SK-N-MC (cell line): ENCODE results near the gene SLC6A9.

ENCODE experiments used
- DNase-seq: peaks from one replicate; pipeline ENCODE4 v3.0.0-alpha.2; 2011; ENCODE audit warnings: low read depth, low spot score
- H3K27ac ChIP-seq: fragments of 200-600 bp; sonication (generic); 2 replicates; pipeline ENCODE4 v1.5.1; 2016; ENCODE audit warnings: mixed run types
- H3K36me3 ChIP-seq: fragments of 200-600 bp; sonication (generic); 2 replicates; pipeline ENCODE4 v1.6.1; 2017; ENCODE audit warnings: antibody characterized with exemption, low read length, mixed read lengths; ENCODE audit not compliant: insufficient read depth
- H3K4me3 ChIP-seq: fragments of 200-600 bp; sonication (generic); 2 replicates; pipeline ENCODE4 v1.5.1; 2016
- H3K9ac ChIP-seq: fragments of 200-600 bp; sonication (generic); 2 replicates; pipeline ENCODE4 v1.8.0; 2017; ENCODE audit warnings: mixed run types, mixed read lengths; ENCODE audit not compliant: insufficient read length
- H3K9me3 ChIP-seq: fragments of 200-600 bp; sonication (generic); 2 replicates; pipeline ENCODE4 v1.6.1; 2017; ENCODE audit warnings: low read depth, mild to moderate bottlenecking, antibody characterized with exemption, low read length, moderate library complexity, mixed read lengths
- EZH2 ChIP-seq: fragments of 200-600 bp; sonication (generic); IDR thresholded peaks from one replicate; pipeline ENCODE4 v1.6.1; 2017; ENCODE audit warnings: antibody characterized with exemption
- FOXP2 ChIP-seq: optimal IDR thresholded peaks from 2 replicates; pipeline ENCODE3; 2011; ENCODE audit warnings: mild to moderate bottlenecking, moderate library complexity; ENCODE audit not compliant: insufficient read depth; ENCODE audit errors: extremely low read length, control extremely low read depth
- POLR2AphosphoS5 ChIP-seq: IDR thresholded peaks from 2 replicates; pipeline ENCODE4 v1.6.1; 2012; ENCODE audit warnings: mild to moderate bottlenecking, low read depth, low read length, borderline replicate concordance

The SLC6A9 gene

DNA sequence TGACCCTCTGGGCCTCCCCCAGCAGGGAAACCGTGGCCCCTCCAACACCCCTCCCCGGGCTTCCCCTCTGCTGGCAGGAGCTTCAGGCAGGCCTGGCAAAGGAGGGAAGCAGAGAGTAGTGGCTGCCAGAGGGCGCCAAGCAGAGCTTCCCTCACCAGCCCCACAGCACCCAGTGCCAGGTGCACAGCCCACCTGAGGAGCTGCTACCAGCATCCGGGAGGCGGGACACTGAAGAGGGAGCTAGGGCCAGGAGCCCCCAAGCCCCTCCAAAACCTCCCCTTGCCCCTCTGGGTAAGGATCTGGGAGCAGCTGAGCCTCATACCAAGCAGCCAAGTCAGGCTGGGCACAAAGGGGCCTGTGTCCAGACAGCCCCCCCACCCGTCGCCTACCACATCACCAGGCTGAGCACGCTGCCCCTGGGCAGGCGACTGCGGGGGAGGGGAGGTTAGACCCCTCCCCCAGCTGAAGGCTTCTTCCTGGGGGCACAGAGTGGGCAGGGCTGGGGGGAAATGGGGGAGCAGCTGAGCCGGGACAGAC is 20.3 kb downstream of the SLC6A9 start:
- no peak overlapping the region for H3K4me3 ChIP-seq
- H3K9me3 ChIP-seq = no peaks in the 10 kb centered on the region
- no peak for DNase-seq
- H3K9ac ChIP-seq = no peak overlapping the region
- H3K27ac ChIP-seq = no peak overlapping the region
- TF ChIP-seq FOXP2 = no peak
- no peak for TF ChIP-seq POLR2AphosphoS5
- TF ChIP-seq EZH2 = no peak
- peaks cover 19% of the 10 kb centered on the region; the same call in 1 of the 2 replicates for H3K36me3 ChIP-seq

GRCh38 chr1:44008259-44008658 is 23.0 kb downstream of the SLC6A9 start:
- Histone ChIP-seq H3K4me3 (no peak overlapping the region), H3K36me3 (peaks cover 32% of the 10 kb centered on the region; the same call in 1 of the 2 replicates), H3K9ac (no peak overlapping the region), H3K27ac (no peak overlapping the region), H3K9me3 (no peaks in the 10 kb centered on the region)
- DNase-seq = no peak
- TF ChIP-seq POLR2AphosphoS5 = no peak
- TF ChIP-seq EZH2 = no peak
- TF ChIP-seq FOXP2 = no peak

- Histone ChIP-seq H3K4me3 (no peak overlapping the region), H3K9ac (no peak overlapping the region), H3K9me3 (no peaks in the 10 kb centered on the region), H3K36me3 (peaks cover 40% of the 10 kb centered on the region; the same call in 1 of the 2 replicates), H3K27ac (no peak overlapping the region)
- no peak for DNase-seq
- no peak for TF ChIP-seq POLR2AphosphoS5
- no peak for TF ChIP-seq FOXP2
Observed at GRCh38 chr1:44002606-44003157, 28.6 kb downstream of the SLC6A9 start.

GRCh38 chr1:44002165-44002564 is 29.1 kb downstream of the SLC6A9 start:
- H3K27ac ChIP-seq = no peak overlapping the region
- H3K9me3 ChIP-seq = no peaks in the 10 kb centered on the region
- no peak overlapping the region for H3K4me3 ChIP-seq
- H3K9ac ChIP-seq = no peak overlapping the region
- H3K36me3 ChIP-seq = peaks cover 40% of the 10 kb centered on the region; the same call in 1 of the 2 replicates
- DNase-seq = no peak
- TF ChIP-seq EZH2 (no peak), POLR2AphosphoS5 (no peak), FOXP2 (no peak)

DNA sequence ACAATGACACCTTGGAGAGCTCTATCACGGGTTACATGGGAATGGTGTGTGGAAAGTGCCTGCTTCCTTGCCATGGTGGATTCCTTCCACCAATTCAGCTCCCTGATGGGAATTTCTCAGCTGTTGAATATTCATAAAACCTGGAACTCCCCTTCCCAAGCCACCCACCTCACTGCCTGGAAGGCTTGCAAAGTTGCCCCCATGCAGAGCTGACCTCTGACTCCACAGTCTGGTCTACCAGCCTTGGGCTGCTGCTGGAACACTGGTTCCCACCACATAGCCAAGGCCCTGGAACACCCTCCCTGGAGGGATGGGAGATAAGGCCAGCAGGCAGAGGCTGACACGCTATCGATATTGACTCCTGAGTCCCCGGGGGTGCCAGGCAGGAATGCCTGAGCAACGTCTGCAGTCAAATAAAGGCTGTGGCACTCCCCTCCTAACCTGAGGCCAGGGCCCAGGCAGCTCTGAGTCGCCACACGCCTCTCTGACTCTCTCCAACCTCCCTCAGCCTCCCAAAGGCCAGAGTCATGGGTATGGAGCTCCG is 31.1 kb downstream of the SLC6A9 start:
- no peak overlapping the region for H3K4me3 ChIP-seq
- no peaks in the 10 kb centered on the region for H3K9me3 ChIP-seq
- no peak overlapping the region for H3K9ac ChIP-seq
- DNase-seq = no peak
- H3K36me3 ChIP-seq = peaks cover 32% of the 10 kb centered on the region; the same call in 1 of the 2 replicates
- H3K27ac ChIP-seq = no peak overlapping the region
- no peak for TF ChIP-seq FOXP2
- TF ChIP-seq EZH2 = no peak
- TF ChIP-seq POLR2AphosphoS5 = no peak

- H3K36me3 ChIP-seq = peaks cover 25% of the 10 kb centered on the region; the same call in 1 of the 2 replicates
Observed at GRCh38 chr1:43999455-43999854, 31.8 kb downstream of the SLC6A9 start.

DNA sequence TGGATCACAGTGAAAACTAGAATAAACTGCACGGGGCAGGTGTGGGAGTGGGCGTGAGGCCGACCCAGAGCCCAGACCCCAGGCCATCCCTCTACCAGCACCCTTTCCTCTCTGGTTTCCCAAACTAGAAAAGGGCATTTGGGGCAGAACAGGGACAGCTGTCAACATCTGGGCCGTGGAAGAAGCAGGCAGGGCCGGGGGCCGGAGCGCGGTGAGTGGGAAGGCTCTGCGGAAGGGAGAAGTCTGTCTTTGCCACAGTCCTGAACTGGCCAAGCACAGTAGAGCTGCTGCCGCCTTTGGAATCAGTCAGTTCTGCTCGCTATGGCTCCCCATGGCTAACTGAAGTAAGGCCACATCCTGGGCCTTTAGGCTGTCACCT is 33.3 kb downstream of the SLC6A9 start:
- TF ChIP-seq EZH2 (no peak), POLR2AphosphoS5 (no peak), FOXP2 (no peak)
- Histone ChIP-seq H3K9ac (no peak overlapping the region), H3K9me3 (no peaks in the 10 kb centered on the region), H3K4me3 (no peak overlapping the region), H3K36me3 (peaks cover 21% of the 10 kb centered on the region; the same call in 1 of the 2 replicates), H3K27ac (no peak overlapping the region)
- DNase-seq = no peak

More at GRCh38 chr1:43999455-43999854, 31.8 kb downstream of the SLC6A9 start:
- no peaks in the 10 kb centered on the region for H3K9me3 ChIP-seq
- no peak for DNase-seq
- H3K9ac ChIP-seq = no peak overlapping the region
- H3K27ac ChIP-seq = no peak overlapping the region
- TF ChIP-seq POLR2AphosphoS5 (no peak), FOXP2 (no peak)
- H3K4me3 ChIP-seq = no peak overlapping the region

DNA sequence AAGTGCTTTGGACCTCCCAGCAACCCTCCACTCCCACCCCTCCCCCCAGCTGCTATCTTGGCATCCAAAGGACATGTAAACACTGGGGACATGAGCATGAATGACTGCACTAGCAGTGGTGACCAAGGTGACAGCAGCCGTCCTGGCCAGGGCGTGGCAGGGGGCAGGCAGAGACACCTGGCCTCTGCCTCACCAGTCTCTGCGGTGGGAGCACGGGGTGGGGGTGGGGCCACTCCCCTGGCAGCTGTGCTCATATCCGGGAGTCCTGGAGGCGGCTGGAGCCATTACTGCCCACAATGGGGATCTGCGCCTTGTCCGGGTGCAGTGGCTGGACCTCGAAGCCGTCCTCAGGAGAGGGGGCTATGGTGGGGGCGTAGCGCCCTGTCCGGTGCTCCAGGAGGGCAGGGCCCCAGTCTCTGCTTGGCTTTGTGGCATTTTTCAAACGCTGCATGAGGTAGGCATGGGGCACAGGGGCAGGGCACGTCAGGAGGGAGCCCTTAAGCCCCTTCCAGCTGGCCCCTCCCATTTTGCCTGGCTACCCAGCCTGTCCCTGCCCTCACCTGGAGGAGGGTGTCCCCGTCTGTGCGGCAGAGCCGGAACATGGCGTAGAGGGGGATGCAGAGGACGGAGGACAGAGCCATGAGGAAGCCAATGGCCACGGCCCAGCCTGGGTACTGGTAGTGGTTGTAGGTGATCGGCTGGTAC is 33.8 kb downstream of the SLC6A9 start:
- no peak overlapping the region for H3K27ac ChIP-seq
- DNase-seq = no peak
- no peak overlapping the region for H3K9ac ChIP-seq
- TF ChIP-seq FOXP2 = no peak
- no peak for TF ChIP-seq POLR2AphosphoS5
- no peak for TF ChIP-seq EZH2
- peaks cover 17% of the 10 kb centered on the region; the same call in 1 of the 2 replicates for H3K36me3 ChIP-seq
- H3K4me3 ChIP-seq = no peak overlapping the region
- no peaks in the 10 kb centered on the region for H3K9me3 ChIP-seq

GRCh38 chr1:43996733-43997115 is 34.5 kb downstream of the SLC6A9 start:
- no peak overlapping the region for H3K27ac ChIP-seq
- DNase-seq = no peak
- H3K9me3 ChIP-seq = no peaks in the 10 kb centered on the region
- TF ChIP-seq POLR2AphosphoS5 (no peak), EZH2 (no peak), FOXP2 (no peak)
- no peak overlapping the region for H3K4me3 ChIP-seq
- H3K9ac ChIP-seq = no peak overlapping the region
- peaks cover 13% of the 10 kb centered on the region; the same call in 1 of the 2 replicates for H3K36me3 ChIP-seq
